K562 (cell line): ENCODE measurements around the gene MOCS3. TPM values are rescaled to one million over a fixed set of nuclear protein-coding genes. Genes with fewer than 3 reads are reported as not detected.

ENCODE experiments used
- ATAC-seq: fragments of 200-7000 bp; cut with Tn5 transposase; 3 replicates; pipeline ENCODE4 v1.9.1; 2020; ENCODE audit warnings: moderate library complexity
- BruUV-seq: library from RNA; stranded (reverse); fragments of 400-500 nt; replicated peaks from 2 replicates; lab custom pipeline; 2021; lab: Mats Ljungman, UMichigan
- CTCF ChIA-PET: fragments of 300-600 bp; formaldehyde crosslinking; extraction: SDS; loops from one replicate; lab custom pipeline; 2021; ENCODE audit warnings: low intra/inter-chr PET ratio; lab: Yijun Ruan, JAX
- POLR2A ChIA-PET: fragments of 300-600, 350-650 bp; sonication (Branson Sonifier 250); formaldehyde crosslinking; extraction: SDS; loops from one replicate; lab custom pipeline; 2021; ENCODE audit warnings: antibody characterized with exemption, inconsistent platforms; lab: Yijun Ruan, JAX
- DNase-seq, 4 experiments: peaks; one replicate each; pipeline versions ENCODE4 v3.0.0 to v3.0.0-alpha.2; 2011 to 2018; ENCODE audit warnings: low spot score in 3 of 4, mixed read lengths in 3 of 4; ENCODE audit errors: extremely low read depth in 1 of 4
- FAIRE-seq: peaks from 2 replicates; lab custom pipeline; 2011; peaks lifted over from hg19 to GRCh38; lab: Jason Lieb, UNC
- H2AFZ ChIP-seq: 2 replicates; pipeline ENCODE4 v1.6.0; 2011; ENCODE audit warnings: low read depth, low read length, control low read depth, inconsistent platforms
- H3K27ac ChIP-seq: fragments of 200-600 bp; 3 replicates; pipeline ENCODE4 v1.8.0; 2011; ENCODE audit warnings: low read depth, mild to moderate bottlenecking, control low read depth, inconsistent platforms, low read length, moderate library complexity, mixed read lengths; ENCODE audit errors: extremely low read depth
- H3K27me3 ChIP-seq, 2 experiments: fragments of 300-600 bp in 1 of 2; 2 replicates in 1 of 2; 3 replicates in 1 of 2; pipeline versions ENCODE4 v1.6.0 to v1.8.0; 2011; ENCODE audit warnings: inconsistent platforms in 2 of 2, low read length in 2 of 2, mild to moderate bottlenecking in 1 of 2, mixed read lengths in 1 of 2, moderate library complexity in 1 of 2; ENCODE audit not compliant: control insufficient read depth in 2 of 2, insufficient read depth in 2 of 2
- H3K36me3 ChIP-seq: fragments of 300-600 bp; 3 replicates; pipeline ENCODE4 v1.8.0; 2011; ENCODE audit warnings: mild to moderate bottlenecking, low read length, inconsistent platforms; ENCODE audit not compliant: control insufficient read depth, insufficient read depth
- H3K4me1 ChIP-seq, 2 experiments: fragments of 200-600 bp in 1 of 2; replicated peaks in 1 of 2; 2 replicates in 1 of 2; 3 replicates in 1 of 2; pipeline versions ENCODE4 v1.5.1 to v1.8.0; 2011; ENCODE audit warnings: inconsistent platforms in 2 of 2, low read length in 2 of 2, mild to moderate bottlenecking in 1 of 2, mixed read lengths in 1 of 2, moderate library complexity in 1 of 2; ENCODE audit not compliant: control insufficient read depth in 2 of 2, insufficient read depth in 2 of 2
- H3K4me2 ChIP-seq: 2 replicates; pipeline ENCODE4 v1.6.1; 2011; ENCODE audit warnings: low read length, control low read depth, inconsistent platforms, mixed read lengths; ENCODE audit not compliant: insufficient read depth
- H3K4me3 ChIP-seq: fragments of 200-600 bp; sonication (generic), shearing (Covaris generic); 2 replicates; pipeline ENCODE4 v1.5.1; 2016; ENCODE audit warnings: control low read depth, inconsistent platforms
- H3K79me2 ChIP-seq: fragments of 200-600 bp; 3 replicates; pipeline ENCODE4 v1.8.0; 2011; ENCODE audit warnings: low read length, inconsistent platforms; ENCODE audit not compliant: control insufficient read depth, insufficient read depth
- H3K9ac ChIP-seq, 2 experiments: 2 replicates each; pipeline versions ENCODE4 v1.6.0 to v1.6.1; 2011; ENCODE audit warnings: low read depth in 2 of 2, low read length in 2 of 2, control low read depth in 1 of 2, inconsistent platforms in 1 of 2, mild to moderate bottlenecking in 1 of 2, mixed read lengths in 1 of 2; ENCODE audit not compliant: insufficient read depth in 1 of 2
- H3K9me1 ChIP-seq: one replicate; pipeline ENCODE4 v1.6.0; 2011; ENCODE audit warnings: inconsistent platforms, mild to moderate bottlenecking, low read length, moderate library complexity; ENCODE audit not compliant: control insufficient read depth, insufficient read depth
- H3K9me3 ChIP-seq: replicated peaks from 2 replicates; pipeline ENCODE4 v1.5.1; 2011; ENCODE audit warnings: low read depth, low read length, inconsistent platforms; ENCODE audit not compliant: control insufficient read depth, insufficient read depth
- H4K20me1 ChIP-seq: replicated peaks from 2 replicates; pipeline ENCODE4 v1.6.1; 2011; ENCODE audit warnings: low read length, inconsistent platforms, mixed read lengths; ENCODE audit not compliant: control insufficient read depth, insufficient read depth
- CBFA2T3 ChIP-seq: fragments of 450-650 bp; IDR thresholded peaks from 2 replicates; pipeline ENCODE4 v1.6.1; 2017
- FOSL1 ChIP-seq: fragments of 200-800 bp; sonication (Bioruptor generic); conservative IDR thresholded peaks from 2 replicates; pipeline ENCODE4 v1.6.1; 2016; ENCODE audit warnings: missing genetic modification characterization, missing compliant biosample characterization
- MEIS2 ChIP-seq: fragments of 450-650 bp; IDR thresholded peaks from 2 replicates; pipeline ENCODE4 v1.6.1; 2014; ENCODE audit warnings: mild to moderate bottlenecking; ENCODE audit not compliant: partially characterized antibody
- SIN3A ChIP-seq, 2 experiments: fragments of 150-350 bp in 1 of 2; IDR thresholded peaks; 2 replicates each; pipeline ENCODE4 v1.6.1; 2011 to 2016; ENCODE audit warnings: borderline replicate concordance in 2 of 2, low read depth in 2 of 2, low read length in 2 of 2, mild to moderate bottlenecking in 2 of 2, moderate library complexity in 2 of 2; ENCODE audit not compliant: control insufficient read depth in 1 of 2
- ZBTB2 ChIP-seq: fragments of 450-650 bp; IDR thresholded peaks from 2 replicates; pipeline ENCODE4 v1.6.1; 2016; ENCODE audit warnings: antibody characterized with exemption
- WGBS: fragments of 100-300 bp; shearing (Covaris generic); methylation state at CpG from one replicate; pipeline ENCODE4 v1.1.6; 2016; ENCODE audit warnings: low coverage, mixed read lengths; ENCODE audit not compliant: insufficient coverage; ENCODE audit errors: missing lambda C conversion rate; 5-methylcytosine and 5-hydroxymethylcytosine counted together
- in situ Hi-C: fragments of 300-500 bp; cut with MboI; formaldehyde crosslinking; loops from 4 replicates; pipeline ENCODE4 v1.15.0; 2018; ENCODE audit warnings: inconsistent platforms, mixed read lengths
- intact Hi-C: fragments of 100-400 bp; cut with micrococcal nuclease; formaldehyde crosslinking; loops from 2 replicates; pipeline ENCODE4 v1.14.2; 2022
- polyA plus RNA-seq, 8 experiments: library from polyadenylated mRNA; depleted of rRNA in 4 of 8; stranded (reverse) in 5 of 8; unstranded in 3 of 8; fragments of >200 nt; fragmentation: Nextera tagmentation in 2 of 8; fragmentation: Illumina TruSeq in 1 of 8; extraction: Ambion mirVana in 2 of 8; extraction: Trizol in 1 of 8; gene quantifications; 2 replicates each; pipeline versions ENCODE4 v1.2.1 to v1.2.3, GENCODE V29; 2011 to 2014; ENCODE audit warnings: inconsistent platforms in 1 of 8, missing spikeins in 1 of 8
- total RNA-seq, 7 experiments: library from RNA; depleted of rRNA in 6 of 7; stranded (reverse); fragments of >200 nt in 6 of 7; fragmentation: Illumina TruSeq in 2 of 7; extraction: Trizol in 2 of 7; gene quantifications; 2 replicates each; pipeline versions ENCODE4 v1.2.1 to v1.2.3, GENCODE V29; 2011 to 2021; ENCODE audit warnings: low replicate concordance in 1 of 7

Gene MOCS3
- total and polyA plus RNA-seq, 9 of the 15 experiments (the other 6 are each of a cell fraction or from before 2014, with no cell fraction given) = 0.70 to 6.2 (median 2.9) TPM

DNA sequence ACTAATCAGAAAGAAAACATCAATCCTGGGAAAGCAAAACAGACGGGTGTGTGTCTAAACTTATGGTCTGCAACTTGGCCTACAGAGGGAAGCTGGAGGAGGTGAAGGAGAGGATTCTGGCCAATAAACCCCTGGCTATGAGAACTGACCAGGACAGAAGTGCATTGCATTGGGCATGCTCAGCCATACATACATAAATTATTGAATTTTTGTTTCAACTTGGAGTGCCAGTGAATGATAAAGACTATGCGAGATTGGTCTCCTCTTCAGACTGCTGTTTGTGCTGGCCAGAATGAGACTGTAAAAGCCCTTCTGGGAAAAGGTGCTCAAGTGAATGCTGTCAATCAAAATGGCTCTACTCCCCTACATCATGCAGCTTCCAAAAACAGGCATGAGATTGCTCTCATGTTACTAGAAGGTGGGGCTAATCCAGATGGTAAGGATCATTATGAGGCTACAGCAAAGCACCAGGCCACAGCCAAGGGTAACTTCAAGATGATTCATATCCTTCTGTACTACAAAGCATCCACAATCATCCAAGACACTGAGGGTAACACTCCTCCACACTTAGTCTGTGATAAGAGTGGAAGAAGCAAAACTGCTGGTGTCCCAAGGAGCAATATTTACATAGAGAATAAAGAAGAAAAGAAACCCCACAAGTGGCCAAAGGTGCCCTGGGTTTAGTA is 44.8 kb upstream of the MOCS3 start (continued):
- TF ChIP-seq ZBTB2 = no peak
- TF ChIP-seq FOSL1 (tag) = peak; percentile 81
- peak; percentile 88 for TF ChIP-seq MEIS2

DNA sequence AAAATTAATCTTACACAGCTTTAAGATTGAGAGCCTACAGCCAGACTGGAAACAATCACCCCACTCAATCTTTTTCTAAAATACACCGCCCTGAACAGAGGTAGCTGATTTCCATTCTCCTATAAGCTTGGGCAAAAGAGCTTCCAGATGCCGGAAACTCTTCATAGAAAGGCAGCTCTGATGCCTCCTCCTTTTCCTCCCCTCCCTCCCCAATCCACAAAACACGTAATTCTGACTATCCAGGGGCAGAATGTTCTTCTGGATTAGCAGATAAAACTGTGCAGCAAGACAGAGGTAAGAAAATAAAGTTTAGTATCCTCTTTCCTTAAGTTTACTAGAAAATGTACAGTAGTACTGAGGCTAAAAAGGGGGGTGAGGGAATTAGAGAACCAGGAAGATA is 43.2 kb upstream of the MOCS3 start:
- no peak overlapping the region for H2AFZ ChIP-seq
- no peak for DNase-seq
- ChIA-PET POLR2A (interaction anchor here (0.5 to 3.8 kb wide), 8 partner anchors 9 to 641 kb away, joined by 3 to 30 read pairs (median 4); partner anchors contain the start of genes DPM1 and MOCS3), CTCF (no interaction called here)
- FAIRE-seq = no peak
- H3K9me1 ChIP-seq = no peaks in the 10 kb centered on the region
- H3K4me1 ChIP-seq = peaks cover 7 to 43% of the 10 kb centered on the region in 2 experiments
- 56% methylated on average over 3 of the region's 3 CpGs for WGBS
- no peak overlapping the region for H3K4me2 ChIP-seq
- in situ Hi-C loops (no loop called here), intact Hi-C loops (no loop called here)
- no peaks in the 10 kb centered on the region for H3K9me3 ChIP-seq
- ATAC-seq = no peak
- TF ChIP-seq SIN3A (IDR thresholded peaks at IDR 0.05; ENCODE audit: borderline replicate concordance in 2 of 2, control insufficient read depth in 1 of 2, low read depth in 2 of 2, low read length in 2 of 2) (no peak), CBFA2T3 (peak; percentile 16; the same call in 1 of the 2 replicates)
- H4K20me1 ChIP-seq = peaks cover 55% of the 10 kb centered on the region
- no peak overlapping the region for H3K27ac ChIP-seq
- H3K36me3 ChIP-seq = peaks cover 80% of the 10 kb centered on the region
- peaks cover 98% of the 10 kb centered on the region for H3K79me2 ChIP-seq
- H3K27me3 ChIP-seq = no peaks in the 10 kb centered on the region
- BruUV-seq = no TSS peak
- H3K9ac ChIP-seq = no peak overlapping the region
- H3K4me3 ChIP-seq = no peak overlapping the region
